H9 (cell line): ENCODE data around the gene CT45A5. TPM values are rescaled to one million over a fixed set of nuclear protein-coding genes. Genes with fewer than 3 reads are reported as not detected.
"Not testable (repeated sequence)": the region's sequence is repeated elsewhere in the genome, so short reads cannot be mapped to it uniquely, and the experiment has no call there.

ENCODE experiments used
- DNase-seq: peaks from one replicate; pipeline ENCODE4 v3.0.0-alpha.2; 2017
- H2AFZ ChIP-seq: one replicate; pipeline ENCODE4 v1.6.1; 2013; ENCODE audit warnings: mild to moderate bottlenecking, low read length, control low read depth, moderate library complexity
- H2AK5ac ChIP-seq: 2 replicates; pipeline ENCODE4 v1.6.1; 2013; ENCODE audit warnings: low read length, control low read depth, mixed read lengths; ENCODE audit not compliant: insufficient read length
- H2BK120ac ChIP-seq: one replicate; pipeline ENCODE4 v1.6.1; 2013; ENCODE audit warnings: low read depth, mild to moderate bottlenecking, low read length, control low read depth, inconsistent platforms; ENCODE audit not compliant: poor library complexity, severe bottlenecking
- H2BK12ac ChIP-seq: 2 replicates; pipeline ENCODE4 v1.6.1; 2013; ENCODE audit warnings: low read length, control low read depth, mixed read lengths, low read depth; ENCODE audit not compliant: insufficient read length
- H2BK15ac ChIP-seq: 2 replicates; pipeline ENCODE4 v1.6.1; 2013; ENCODE audit warnings: low read depth, low read length, control low read depth
- H2BK20ac ChIP-seq: one replicate; pipeline ENCODE4 v1.6.1; 2013; ENCODE audit warnings: low read depth, mild to moderate bottlenecking, low read length, control low read depth, inconsistent platforms; ENCODE audit not compliant: poor library complexity, severe bottlenecking
- H2BK5ac ChIP-seq: 2 replicates; pipeline ENCODE4 v1.6.1; 2013; ENCODE audit warnings: low read length, control low read depth, mixed read lengths; ENCODE audit not compliant: insufficient read length
- H3K14ac ChIP-seq: 2 replicates; pipeline ENCODE4 v1.6.1; 2013; ENCODE audit warnings: low read length, control low read depth; ENCODE audit not compliant: insufficient read depth
- H3K18ac ChIP-seq: 2 replicates; pipeline ENCODE4 v1.6.1; 2013; ENCODE audit warnings: low read depth, mild to moderate bottlenecking, mixed read lengths, low read length, control low read depth; ENCODE audit not compliant: insufficient read length
- H3K23ac ChIP-seq: 2 replicates; pipeline ENCODE4 v1.6.1; 2013; ENCODE audit warnings: low read length, control low read depth, mixed read lengths, low read depth; ENCODE audit not compliant: insufficient read length
- H3K23me2 ChIP-seq: 2 replicates; pipeline ENCODE4 v1.6.1; 2013; ENCODE audit warnings: low read depth, mild to moderate bottlenecking, mixed read lengths, low read length, control low read depth; ENCODE audit not compliant: insufficient read length, poor library complexity, severe bottlenecking
- H3K27ac ChIP-seq: 2 replicates; pipeline ENCODE4 v1.5.1; 2013; ENCODE audit warnings: low read length, control low read depth, mixed read lengths, low read depth; ENCODE audit not compliant: insufficient read length
- H3K27me3 ChIP-seq: 2 replicates; pipeline ENCODE4 v1.6.1; 2013; ENCODE audit warnings: low read length, control low read depth, inconsistent platforms; ENCODE audit not compliant: insufficient read depth
- H3K4ac ChIP-seq: 2 replicates; pipeline ENCODE4 v1.6.1; 2013; ENCODE audit warnings: low read depth, mild to moderate bottlenecking, control low read depth, inconsistent platforms, low read length, moderate library complexity
- H3K4me1 ChIP-seq: 2 replicates; pipeline ENCODE4 v1.6.1; 2013; ENCODE audit warnings: low read length, control low read depth, inconsistent platforms; ENCODE audit not compliant: insufficient read depth
- H3K4me2 ChIP-seq: 2 replicates; pipeline ENCODE4 v1.6.1; 2013; ENCODE audit warnings: low read length, control low read depth, mixed read lengths; ENCODE audit not compliant: insufficient read length, insufficient read depth
- H3K56ac ChIP-seq: 2 replicates; pipeline ENCODE4 v1.6.1; 2013; ENCODE audit warnings: low read depth, mild to moderate bottlenecking, mixed read lengths, low read length, control low read depth; ENCODE audit not compliant: insufficient read length
- H3K79me1 ChIP-seq: 2 replicates; pipeline ENCODE4 v1.6.1; 2013; ENCODE audit warnings: low read depth, mild to moderate bottlenecking, moderate library complexity, low read length, control low read depth, inconsistent platforms; ENCODE audit not compliant: insufficient read depth, poor library complexity, severe bottlenecking
- H3K79me2 ChIP-seq: 2 replicates; pipeline ENCODE4 v1.6.1; 2013; ENCODE audit warnings: low read length, control low read depth, inconsistent platforms; ENCODE audit not compliant: insufficient read depth
- H3K9ac ChIP-seq: 2 replicates; pipeline ENCODE4 v1.6.1; 2013; ENCODE audit warnings: low read length, control low read depth, mixed read lengths; ENCODE audit not compliant: insufficient read length; ENCODE audit errors: extremely low read depth
- H3K9me3 ChIP-seq: one replicate; pipeline ENCODE4 v1.6.1; 2013; ENCODE audit warnings: low read depth, low read length, inconsistent platforms; ENCODE audit not compliant: control insufficient read depth
- H3T11ph ChIP-seq: one replicate; pipeline ENCODE4 v1.6.1; 2013; ENCODE audit warnings: mild to moderate bottlenecking, low read length, control low read depth, inconsistent platforms
- H4K20me1 ChIP-seq: one replicate; pipeline ENCODE4 v1.6.1; 2013; ENCODE audit not compliant: control insufficient read depth, insufficient read length, insufficient read depth
- H4K5ac ChIP-seq: 2 replicates; pipeline ENCODE4 v1.6.1; 2013; ENCODE audit warnings: low read depth, mild to moderate bottlenecking, mixed read lengths, low read length, control low read depth; ENCODE audit not compliant: insufficient read length
- H4K8ac ChIP-seq: replicated peaks from 2 replicates; pipeline ENCODE4 v1.6.1; 2013; ENCODE audit warnings: low read length, control low read depth, mixed read lengths, low read depth; ENCODE audit not compliant: insufficient read length
- H4K91ac ChIP-seq: 2 replicates; pipeline ENCODE4 v1.6.1; 2013; ENCODE audit warnings: low read depth, mild to moderate bottlenecking, moderate library complexity, mixed read lengths, low read length, control low read depth; ENCODE audit not compliant: insufficient read length
- H3K27ac Mint-ChIP-seq, 3 experiments: 2 replicates in 2 of 3; 3 replicates in 1 of 3; pipeline ENCODE4 v1.8.0; 2020 to 2021; ENCODE audit warnings: mixed read lengths in 3 of 3, mild to moderate bottlenecking in 1 of 3, moderate library complexity in 1 of 3
- H3K27me3 Mint-ChIP-seq: 2 replicates; pipeline ENCODE4 v1.8.0; 2021; ENCODE audit warnings: low read depth, mild to moderate bottlenecking, moderate library complexity, mixed read lengths
- H3K36me3 Mint-ChIP-seq, 3 experiments: 2 replicates in 2 of 3; 3 replicates in 1 of 3; pipeline ENCODE4 v1.8.0; 2020 to 2021; ENCODE audit warnings: low read depth in 3 of 3, mixed read lengths in 3 of 3; ENCODE audit not compliant: insufficient read depth in 1 of 3
- H3K4me1 Mint-ChIP-seq, 2 experiments: 2 replicates each; pipeline ENCODE4 v1.8.0; 2020; ENCODE audit warnings: mixed read lengths in 2 of 2
- H3K4me3 Mint-ChIP-seq, 2 experiments: 2 replicates in 1 of 2; 3 replicates in 1 of 2; pipeline ENCODE4 v1.8.0; 2020 to 2021; ENCODE audit warnings: mild to moderate bottlenecking in 2 of 2, mixed read lengths in 2 of 2, moderate library complexity in 1 of 2
- H3K9me3 Mint-ChIP-seq, 2 experiments: 2 replicates in 1 of 2; 3 replicates in 1 of 2; pipeline ENCODE4 v1.8.0; 2020; ENCODE audit warnings: mild to moderate bottlenecking in 2 of 2, mixed read lengths in 2 of 2, moderate library complexity in 1 of 2
- WGBS: extraction: QIAGEN DNeasy Blood & Tissue Kit; methylation state at CpG from one replicate; pipeline ENCODE4 v1.1.7; 2013; ENCODE audit warnings: missing lambda C conversion rate, low lambda C conversion rate, mixed read lengths; ENCODE audit not compliant: insufficient read length; ENCODE audit errors: extremely low coverage; 5-methylcytosine and 5-hydroxymethylcytosine counted together
- long read RNA-seq: library from polyadenylated mRNA; unstranded; transcript quantifications from one replicate; pipeline ENCODE4 v2.0.0, GENCODE V29; 2020
- total RNA-seq: library from RNA; stranded (reverse); gene quantifications from 2 replicates; pipeline ENCODE4 v1.2.1, GENCODE V29; 2021

Gene CT45A5
- not detected in 2 replicates for total RNA-seq
- long read RNA-seq, result 0 reads

- not testable (repeated sequence) for H3K18ac ChIP-seq, H2AFZ ChIP-seq, H3K23ac ChIP-seq, H2BK20ac ChIP-seq, H3K9ac ChIP-seq, H3K4ac ChIP-seq, H2BK5ac ChIP-seq, H3K9me3 ChIP-seq, H3K27ac Mint-ChIP-seq, H3K27me3 ChIP-seq, H4K20me1 ChIP-seq, H3K4me2 ChIP-seq, H2BK12ac ChIP-seq, H2BK15ac ChIP-seq, H3K4me1 ChIP-seq, DNase-seq, H3T11ph ChIP-seq, H2AK5ac ChIP-seq, H3K4me1 Mint-ChIP-seq, H3K79me1 ChIP-seq, H3K79me2 ChIP-seq, H3K14ac ChIP-seq, H3K4me3 Mint-ChIP-seq, H3K36me3 Mint-ChIP-seq, H3K27ac ChIP-seq, H4K5ac ChIP-seq, H3K9me3 Mint-ChIP-seq, H2BK120ac ChIP-seq, H3K23me2 ChIP-seq, H3K56ac ChIP-seq, H4K91ac ChIP-seq, H3K27me3 Mint-ChIP-seq, H4K8ac ChIP-seq
- WGBS, result no CpG with 5 or more reads among the region's 16 CpGs
Measured at GRCh38 chrX:135785403-135785802, at the start of gene CT45A5. TSS of gene CT45A5 (minus strand) at chrX:135785503. CDS start at chrX:135781729, 3,774 bp downstream.

- H3K4me1 Mint-ChIP-seq, DNase-seq: not testable (repeated sequence)
Measured at GRCh38 chrX:135819912-135820311, 34.6 kb upstream of the CT45A5 start, which contains the start of gene CT45A2. TSS of gene CT45A2 (minus strand) at chrX:135820012. CDS start at chrX:135816265, 3,747 bp downstream.

More at GRCh38 chrX:135819912-135820311, 34.6 kb upstream of the CT45A5 start, which contains the start of gene CT45A2:
- not testable (repeated sequence) for H2AK5ac ChIP-seq, H3K9ac ChIP-seq, H3K23me2 ChIP-seq, H3K4ac ChIP-seq, H2BK15ac ChIP-seq, H3K9me3 Mint-ChIP-seq, H2BK12ac ChIP-seq, H3K18ac ChIP-seq, H4K91ac ChIP-seq, H3K9me3 ChIP-seq, H2BK5ac ChIP-seq, H4K5ac ChIP-seq, H3K56ac ChIP-seq, H3K27ac ChIP-seq, H2BK120ac ChIP-seq, H2BK20ac ChIP-seq, H3K27me3 ChIP-seq, H4K8ac ChIP-seq, H2AFZ ChIP-seq, H3K36me3 Mint-ChIP-seq, H3K14ac ChIP-seq, H3K4me1 ChIP-seq, H3K27me3 Mint-ChIP-seq, H3K27ac Mint-ChIP-seq, H3K4me2 ChIP-seq, H3K79me1 ChIP-seq, H3T11ph ChIP-seq, H3K23ac ChIP-seq, H3K4me3 Mint-ChIP-seq, H4K20me1 ChIP-seq, H3K79me2 ChIP-seq
- WGBS, result no CpG with 5 or more reads among the region's 17 CpGs
